Measurements from ENCODE around the gene SLC6A12. TPM values are rescaled to one million over a fixed set of nuclear protein-coding genes. Genes with fewer than 3 reads are reported as not detected.

SLC6A12 gene
- total RNA-seq, 4 donors from 2014 or later, result 0.46 to 7.0 (median 2.1) TPM

DNA sequence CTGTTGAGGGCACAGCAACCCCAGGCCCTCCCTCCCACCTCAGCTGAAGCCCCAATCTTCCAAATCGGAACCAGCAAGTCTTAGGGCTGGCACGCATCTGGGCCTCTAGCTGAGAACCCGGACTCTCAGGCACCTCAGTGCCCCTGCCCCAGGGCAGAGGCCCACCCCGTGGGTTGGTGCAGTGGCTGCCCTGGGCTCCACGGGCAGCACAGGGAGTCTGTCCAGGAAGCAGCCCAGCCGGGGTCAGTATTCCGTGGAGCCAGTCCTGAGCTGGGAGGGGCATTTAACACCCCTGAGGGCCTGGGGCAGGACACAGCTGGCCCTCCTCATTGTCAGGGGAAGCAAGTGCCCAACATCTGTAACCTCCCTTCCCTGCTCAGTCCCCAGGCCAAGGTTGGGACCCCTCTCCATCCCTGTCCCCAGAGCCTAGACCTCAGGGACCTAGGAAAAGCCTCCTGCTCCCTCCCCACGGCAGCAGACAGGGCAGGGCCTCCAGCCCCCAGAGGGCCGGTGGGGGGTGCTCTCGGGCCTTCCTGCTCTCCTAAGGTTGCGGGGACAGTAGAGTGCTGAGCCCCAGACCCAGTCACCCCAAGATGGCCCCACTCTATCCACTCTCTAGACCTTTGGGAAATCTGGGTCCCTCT is 36.5 kb downstream of the SLC6A12 start:
- ATAC-seq (ENCODE audit: low FRiP score), result no peak
- TF ChIP-seq, protein P1, sequence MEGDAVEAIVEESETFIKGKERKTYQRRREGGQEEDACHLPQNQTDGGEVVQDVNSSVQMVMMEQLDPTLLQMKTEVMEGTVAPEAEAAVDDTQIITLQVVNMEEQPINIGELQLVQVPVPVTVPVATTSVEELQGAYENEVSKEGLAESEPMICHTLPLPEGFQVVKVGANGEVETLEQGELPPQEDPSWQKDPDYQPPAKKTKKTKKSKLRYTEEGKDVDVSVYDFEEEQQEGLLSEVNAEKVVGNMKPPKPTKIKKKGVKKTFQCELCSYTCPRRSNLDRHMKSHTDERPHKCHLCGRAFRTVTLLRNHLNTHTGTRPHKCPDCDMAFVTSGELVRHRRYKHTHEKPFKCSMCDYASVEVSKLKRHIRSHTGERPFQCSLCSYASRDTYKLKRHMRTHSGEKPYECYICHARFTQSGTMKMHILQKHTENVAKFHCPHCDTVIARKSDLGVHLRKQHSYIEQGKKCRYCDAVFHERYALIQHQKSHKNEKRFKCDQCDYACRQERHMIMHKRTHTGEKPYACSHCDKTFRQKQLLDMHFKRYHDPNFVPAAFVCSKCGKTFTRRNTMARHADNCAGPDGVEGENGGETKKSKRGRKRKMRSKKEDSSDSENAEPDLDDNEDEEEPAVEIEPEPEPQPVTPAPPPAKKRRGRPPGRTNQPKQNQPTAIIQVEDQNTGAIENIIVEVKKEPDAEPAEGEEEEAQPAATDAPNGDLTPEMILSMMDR (IDR thresholded peaks at IDR 0.05), result no peak

DNA sequence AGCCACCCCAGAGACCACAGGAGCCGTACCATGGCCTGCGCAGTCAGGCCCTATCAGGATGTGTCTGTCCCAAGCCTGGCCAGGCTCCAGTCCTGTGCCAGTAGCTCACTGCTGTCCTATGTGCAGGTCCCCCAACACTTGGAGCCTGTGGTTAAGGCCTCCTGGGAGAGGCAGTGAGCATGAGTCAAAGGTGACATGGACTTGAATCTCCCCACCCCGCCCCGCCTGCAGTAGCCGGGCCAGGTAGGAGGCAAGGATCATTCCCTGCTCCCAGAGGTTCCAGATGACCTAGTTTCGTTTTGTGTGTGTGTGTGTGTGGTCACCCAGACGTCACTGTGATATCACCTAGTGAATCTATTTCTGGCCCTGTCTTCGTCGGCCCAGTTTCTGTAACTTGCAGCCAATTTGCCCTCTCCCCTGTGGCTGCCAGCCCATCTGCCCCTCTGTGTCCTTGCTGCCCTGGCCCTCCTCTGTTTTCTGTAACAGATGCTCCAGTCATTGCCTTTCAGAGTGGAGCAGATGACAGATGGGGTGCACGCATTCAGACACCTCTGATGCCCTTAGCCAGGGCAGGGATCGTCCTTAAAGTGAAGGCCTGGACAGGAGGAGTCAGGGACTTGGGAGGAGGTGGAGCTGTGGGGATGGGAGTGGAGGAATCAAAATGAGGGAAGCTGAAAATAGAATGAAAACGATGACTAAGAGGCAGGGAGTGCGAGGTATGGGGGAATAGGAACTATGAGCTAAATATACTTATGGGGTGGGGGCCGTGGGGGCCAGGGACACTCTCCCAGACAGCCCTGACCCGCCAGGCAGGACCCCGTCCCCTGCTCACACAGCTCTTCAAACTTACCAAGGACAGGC is 37.4 kb downstream of the SLC6A12 start:
- DNase-seq (ENCODE audit: low spot score) (no peak), ATAC-seq (ENCODE audit: low FRiP score) (no peak)
- TF ChIP-seq, protein P1 (IDR thresholded peaks at IDR 0.05), result no peak

More for the DNA sequence above, 36.5 kb downstream of the SLC6A12 start:
- no peak for DNase-seq (ENCODE audit: low spot score)

DNA sequence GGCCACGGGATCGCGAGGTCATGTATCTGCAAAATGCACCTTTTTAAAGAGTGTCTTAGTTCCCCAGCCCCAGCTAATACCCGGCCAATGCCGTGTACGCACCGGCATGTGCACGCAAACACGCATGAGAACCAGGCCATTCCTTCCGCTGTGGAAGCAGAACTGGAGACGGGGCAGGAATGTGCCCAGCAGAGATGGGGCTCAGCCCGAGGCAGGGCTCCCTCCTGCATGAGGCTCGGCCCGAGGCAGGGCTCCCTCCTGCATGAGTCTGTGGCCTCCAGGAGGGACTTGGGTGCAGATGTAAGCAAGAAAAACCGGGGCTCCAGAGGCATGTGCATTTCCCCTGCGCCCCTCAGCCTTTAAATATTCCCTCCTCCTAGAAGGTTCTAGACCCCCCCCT is 38.2 kb downstream of the SLC6A12 start:
- no peak for DNase-seq (ENCODE audit: low spot score)
- TF ChIP-seq, protein P1 (IDR thresholded peaks at IDR 0.05), result no peak
- no peak for ATAC-seq (ENCODE audit: low FRiP score)

DNA sequence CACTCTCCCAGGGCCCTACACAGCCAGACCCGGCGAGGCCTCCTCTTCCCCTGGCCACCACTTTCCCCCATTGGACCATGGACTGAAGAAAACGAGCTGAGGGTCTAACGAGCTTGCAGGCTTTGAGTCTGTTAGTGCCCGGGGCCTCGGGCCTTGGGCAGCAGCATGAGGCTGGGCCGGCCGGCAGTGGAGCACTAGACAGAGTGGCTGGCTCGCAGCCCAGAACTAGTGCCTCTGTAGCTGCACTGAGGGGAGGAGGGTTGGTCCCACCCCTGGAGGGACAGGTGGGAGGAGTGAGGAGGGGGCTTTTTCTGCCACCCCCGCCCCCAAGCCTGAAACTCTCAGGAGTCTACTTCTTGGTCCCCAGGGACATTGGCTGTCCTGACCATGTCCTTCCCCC is 38.7 kb downstream of the SLC6A12 start:
- no peak for DNase-seq (ENCODE audit: low spot score)

DNA sequence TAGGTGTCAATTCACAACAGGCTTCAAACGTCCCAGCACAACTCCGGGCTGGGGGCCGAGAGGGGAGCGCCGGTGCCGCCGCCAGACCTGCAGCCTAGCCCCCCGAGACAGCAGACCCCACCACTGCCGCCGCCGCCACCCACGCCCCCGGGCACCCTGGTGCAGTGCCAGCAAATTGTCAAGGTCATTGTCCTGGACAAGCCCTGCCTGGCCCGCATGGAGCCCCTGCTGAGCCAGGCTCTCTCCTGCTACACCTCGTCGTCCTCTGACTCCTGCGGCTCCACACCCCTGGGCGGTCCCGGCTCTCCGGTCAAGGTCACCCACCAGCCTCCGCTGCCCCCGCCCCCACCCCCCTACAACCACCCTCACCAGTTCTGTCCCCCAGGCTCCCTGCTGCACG is 39.4 kb downstream of the SLC6A12 start:
- TF ChIP-seq, protein P1 (IDR thresholded peaks at IDR 0.05), result no peak
- DNase-seq (ENCODE audit: low spot score) (no peak), ATAC-seq (ENCODE audit: low FRiP score) (no peak)

More for the DNA sequence above, 38.7 kb downstream of the SLC6A12 start:
- TF ChIP-seq, protein P1 (IDR thresholded peaks at IDR 0.05), result no peak
- ATAC-seq (ENCODE audit: low FRiP score), result no peak

DNA sequence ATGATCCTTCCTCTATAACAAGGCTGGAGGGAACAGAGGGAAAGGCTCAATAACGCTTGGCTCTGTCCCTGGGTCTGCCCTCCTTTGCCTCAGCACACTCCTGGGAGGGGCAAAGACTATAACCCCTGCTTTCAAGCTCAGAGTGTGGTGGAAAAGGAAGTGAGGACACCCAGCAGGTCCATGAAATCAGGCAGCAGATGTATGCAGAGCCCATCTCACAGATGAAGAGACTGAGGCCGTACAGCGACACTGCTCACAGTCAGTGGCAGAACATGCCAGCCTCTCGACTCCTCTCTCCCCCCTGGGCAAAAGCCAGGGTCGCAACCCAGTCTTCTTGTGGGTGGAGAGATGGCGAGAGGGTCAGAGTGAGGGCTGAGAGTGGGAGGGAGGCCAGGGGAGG is 39.8 kb downstream of the SLC6A12 start:
- TF ChIP-seq, protein P1 (IDR thresholded peaks at IDR 0.05), result no peak
- DNase-seq (ENCODE audit: low spot score) (no peak), ATAC-seq (ENCODE audit: low FRiP score) (no peak)
